MV-4-11 (cell line): ENCODE data around the gene CHSY1.

Source experiments
- DNase-seq: peaks from one replicate; lab custom pipeline; 2025; lab: John Stamatoyannopoulos, UW

CHSY1 gene

GRCh38 chr15:101188637-101189408, 63.0 kb downstream of the CHSY1 start:
- DNase-seq = no peak

DNA sequence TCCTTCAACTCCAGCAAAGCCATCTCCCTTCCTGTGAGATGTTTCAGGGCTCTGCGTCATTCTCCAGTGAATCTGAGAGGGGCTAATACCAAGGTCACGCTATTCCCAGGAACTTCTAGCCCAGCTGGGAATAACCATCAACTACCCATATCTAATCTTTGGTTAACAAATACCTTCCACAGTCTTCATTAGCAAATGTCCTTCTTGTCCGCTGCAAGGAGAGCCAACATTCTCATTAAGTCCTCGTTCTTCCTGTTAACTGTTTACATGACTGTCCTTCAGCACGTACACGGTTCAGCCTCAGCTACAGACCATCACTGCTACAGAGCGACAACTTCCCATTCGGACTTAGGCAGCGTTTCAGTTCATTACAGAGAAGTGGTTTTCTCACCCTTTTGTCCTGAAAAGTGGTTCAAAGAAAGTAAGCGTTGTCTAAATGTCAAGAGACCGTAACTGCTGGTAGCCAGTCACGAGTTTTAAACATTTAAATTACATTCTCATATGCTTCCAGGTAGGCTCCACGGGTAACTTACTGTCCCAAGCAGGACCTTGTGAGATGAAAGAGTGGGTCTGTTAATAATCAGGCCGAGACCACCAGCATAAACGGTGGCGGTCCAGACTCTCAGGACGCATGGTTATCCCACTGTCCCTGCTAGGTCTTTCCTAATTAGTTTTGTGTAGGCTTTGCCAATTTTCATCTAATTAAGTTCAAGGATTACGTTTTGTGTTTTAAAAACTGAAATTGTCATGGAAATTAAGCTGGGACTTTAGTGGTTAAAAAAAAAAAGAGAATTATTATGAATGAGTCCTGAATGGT, 63.8 kb downstream of the CHSY1 start:
- peak; percentile 69 for DNase-seq

- DNase-seq = no peak
Measured at GRCh38 chr15:101185770-101186169, 66.1 kb downstream of the CHSY1 start.

- DNase-seq = no peak
Measured at GRCh38 chr15:101185336-101185735, 66.5 kb downstream of the CHSY1 start.

- no peak for DNase-seq
Measured at GRCh38 chr15:101184830-101185229, 67.0 kb downstream of the CHSY1 start.

DNA sequence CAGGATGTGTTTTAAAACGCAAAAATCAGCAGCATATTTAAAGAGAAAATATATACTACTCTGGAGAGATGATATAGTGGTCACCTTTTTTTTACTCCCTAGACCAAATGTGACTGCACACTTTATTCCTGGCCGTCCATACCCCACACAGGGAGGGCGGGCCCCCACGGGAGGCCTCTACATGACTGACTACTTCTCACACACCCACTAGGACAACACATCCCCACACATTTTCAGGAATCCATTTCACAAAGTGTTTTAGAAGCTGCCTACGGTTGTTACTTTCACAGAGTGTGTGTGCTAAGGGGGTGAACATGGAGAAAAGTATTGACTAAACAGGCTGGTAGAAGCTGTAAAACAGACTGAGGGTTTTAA, 67.9 kb downstream of the CHSY1 start:
- DNase-seq = no peak

DNA sequence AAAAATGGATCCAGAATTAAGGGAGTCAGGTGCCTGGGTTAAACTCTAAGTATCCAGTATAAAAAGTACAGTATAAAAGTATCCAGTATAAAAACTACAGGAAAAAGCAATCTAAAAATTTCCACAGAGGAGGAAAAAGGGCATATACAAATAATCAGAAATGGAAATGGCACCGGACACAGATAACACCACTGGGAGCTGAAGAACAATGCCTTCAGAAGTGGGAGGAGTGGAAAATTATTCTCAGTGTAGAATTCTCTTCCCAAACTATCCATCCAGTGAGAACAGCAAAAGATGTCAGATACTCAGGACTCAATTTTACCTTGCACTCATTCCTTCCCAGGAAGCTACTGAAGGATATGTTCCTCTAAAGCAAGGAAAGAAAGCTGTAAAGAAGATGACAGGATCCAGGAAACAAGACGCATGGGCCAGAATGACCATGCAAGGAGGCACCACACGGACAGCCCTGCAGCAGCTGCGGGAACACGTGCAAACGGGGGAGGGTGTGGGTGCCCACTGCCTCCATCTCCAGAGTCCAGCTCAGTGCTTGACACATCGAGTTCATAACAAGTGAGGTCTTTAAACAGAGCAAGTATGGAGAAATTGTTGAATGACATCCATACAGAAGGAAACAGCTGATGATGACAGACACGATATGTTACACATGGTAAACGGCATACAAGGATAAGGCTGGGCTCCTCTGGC, 68.5 kb downstream of the CHSY1 start:
- no peak for DNase-seq

GRCh38 chr15:101182215-101182614, 69.6 kb downstream of the CHSY1 start:
- no peak for DNase-seq

GRCh38 chr15:101181349-101181748, 70.5 kb downstream of the CHSY1 start:
- no peak for DNase-seq

GRCh38 chr15:101180620-101181307, 71.1 kb downstream of the CHSY1 start:
- DNase-seq = no peak

- no peak for DNase-seq
Measured at GRCh38 chr15:101179341-101180153, 72.3 kb downstream of the CHSY1 start.

- DNase-seq = peak; percentile 57
Measured at GRCh38 chr15:101178931-101179330, 72.9 kb downstream of the CHSY1 start.

- DNase-seq = no peak
Measured at GRCh38 chr15:101178479-101178878, 73.4 kb downstream of the CHSY1 start.

DNA sequence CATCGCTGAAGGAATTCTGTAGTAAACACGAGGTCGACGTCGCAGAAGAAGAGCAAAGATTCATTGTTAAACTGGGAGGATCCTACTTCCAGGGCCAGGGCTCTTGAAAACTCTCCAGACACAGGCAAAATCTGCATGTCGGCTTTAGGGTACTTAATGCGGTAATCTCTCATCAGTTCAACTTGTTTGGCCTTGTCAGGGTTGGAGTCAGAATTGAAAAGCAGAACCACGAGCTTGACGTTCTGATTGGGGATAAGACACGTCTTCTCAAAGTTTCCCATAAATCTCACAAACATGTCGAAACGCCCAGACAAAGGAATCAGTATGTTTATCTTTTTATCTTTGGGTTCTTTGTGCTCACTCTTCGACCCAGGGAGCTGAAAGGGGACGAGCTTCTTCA, 74.0 kb downstream of the CHSY1 start:
- DNase-seq = peak; percentile 29

DNA sequence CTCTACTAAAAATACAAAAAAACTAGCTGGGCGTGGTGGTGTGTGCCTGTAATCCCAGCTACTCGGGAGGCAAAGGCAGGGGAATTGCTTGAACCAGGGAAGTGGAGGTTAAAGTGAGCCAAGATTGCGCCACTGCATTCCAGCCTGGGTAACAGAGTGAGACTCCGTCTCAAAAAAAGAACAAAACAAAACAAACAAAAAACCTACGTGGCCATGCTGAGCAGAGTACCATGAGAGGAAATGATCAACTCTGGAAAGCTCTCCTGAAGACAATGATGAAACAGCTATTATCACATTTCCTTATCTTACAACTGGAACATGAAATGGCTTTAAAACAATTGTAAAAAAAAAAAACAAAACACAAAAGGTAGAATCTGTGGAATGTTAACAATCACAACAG, 75.2 kb downstream of the CHSY1 start:
- DNase-seq = peak; percentile 45

DNA sequence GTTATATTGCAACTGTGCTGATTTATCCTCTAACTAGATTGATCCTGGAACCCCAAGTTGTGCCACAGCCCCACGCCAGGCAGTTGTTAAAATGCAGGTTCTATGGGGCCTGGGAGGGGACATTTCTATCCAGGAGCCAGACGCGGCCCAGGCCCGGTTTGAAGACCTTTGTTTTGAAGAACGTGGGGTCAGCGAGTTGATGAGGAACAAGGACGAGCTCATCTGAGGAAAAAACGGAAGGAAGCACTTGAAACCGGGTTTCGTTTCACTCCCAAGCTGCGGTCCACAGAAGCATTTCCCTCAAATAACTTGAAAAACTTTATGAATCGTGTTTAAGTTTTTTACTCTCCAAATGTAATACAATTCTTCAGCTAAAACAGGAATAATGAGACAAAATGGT, 76.4 kb downstream of the CHSY1 start:
- peak; percentile 88 for DNase-seq

GRCh38 chr15:101174152-101174920, 77.5 kb downstream of the CHSY1 start:
- DNase-seq = no peak

- no peak for DNase-seq
Measured at GRCh38 chr15:101173233-101174119, 78.4 kb downstream of the CHSY1 start.

DNA sequence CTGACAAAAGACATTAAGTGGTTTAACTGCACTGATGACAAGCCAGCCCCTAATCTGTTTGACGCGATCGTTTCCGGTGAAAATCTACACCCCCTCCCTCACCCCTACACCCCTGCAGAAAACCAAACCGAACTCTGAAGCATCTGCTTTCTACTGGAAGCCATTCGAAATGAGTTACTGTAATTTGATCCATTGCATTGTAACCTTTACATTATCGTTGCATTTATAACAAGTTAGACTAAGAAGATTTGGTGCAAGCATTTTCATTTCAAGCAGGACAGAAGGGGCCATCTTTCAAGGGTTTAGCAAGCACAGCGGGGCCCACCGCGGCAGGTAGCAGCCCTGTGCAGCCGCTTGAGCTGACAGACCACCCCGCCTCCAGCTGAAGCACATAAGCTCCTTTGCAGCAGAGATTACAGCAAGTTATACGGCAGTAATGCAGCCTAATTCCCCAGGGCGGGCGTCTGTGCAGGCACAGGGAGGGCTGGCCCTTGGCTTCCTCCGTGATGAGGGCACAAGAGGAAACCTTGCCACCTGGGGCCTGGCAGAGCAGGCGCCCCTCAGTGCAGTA, 79.3 kb downstream of the CHSY1 start:
- no peak for DNase-seq
